Activated naive CD4-positive, alpha-beta T cell treated with anti-CD3 and anti-CD28 coated beads, Interleukin-2, amount 10 ng/mL, durations not matched to agents 7 days and 5 days (primary cell): ENCODE data around the gene RHEX.
A peak's percentile ranks its signal among the peaks of the same experiment; 100 is the strongest.

Source experiments
- CTCF ChIA-PET: fragments of 350-600 bp; sonication (Branson Sonifier 250); formaldehyde crosslinking; loops from one replicate; lab custom pipeline; 2021; ENCODE audit warnings: antibody characterized with exemption; lab: Charles Lee
- DNase-seq: peaks from one replicate; pipeline ENCODE4 v3.0.0-alpha.2; 2020
- H3K27ac Mint-ChIP-seq: one replicate; pipeline ENCODE4 v1.8.0; 2021; ENCODE audit warnings: mild to moderate bottlenecking, moderate library complexity, mixed read lengths
- H3K27me3 Mint-ChIP-seq: one replicate; pipeline ENCODE4 v1.8.0; 2021; ENCODE audit warnings: mild to moderate bottlenecking, mixed read lengths
- H3K36me3 Mint-ChIP-seq: one replicate; pipeline ENCODE4 v1.8.0; 2021; ENCODE audit warnings: mixed read lengths
- H3K4me1 Mint-ChIP-seq: one replicate; pipeline ENCODE4 v1.8.0; 2021; ENCODE audit warnings: mixed read lengths
- H3K4me3 Mint-ChIP-seq: one replicate; pipeline ENCODE4 v1.8.0; 2021; ENCODE audit warnings: mild to moderate bottlenecking, moderate library complexity, mixed read lengths
- H3K9me3 Mint-ChIP-seq: one replicate; pipeline ENCODE4 v1.8.0; 2021; ENCODE audit warnings: mixed read lengths

The RHEX gene

GRCh38 chr1:206114692-206115640 lies 62.0 kb downstream of the RHEX start:
- H3K4me3 Mint-ChIP-seq = no peak overlapping the region
- CTCF ChIA-PET = interaction anchor here (0.7 to 1.3 kb wide), 4 partner anchors 9 to 195 kb away, joined by 3 to 6 read pairs (median 4); no protein-coding TSS in a partner anchor
- DNase-seq = no peak
- H3K36me3 Mint-ChIP-seq = no peaks in the 10 kb centered on the region
- H3K9me3 Mint-ChIP-seq = no peaks in the 10 kb centered on the region
- H3K27me3 Mint-ChIP-seq = peaks cover 68% of the 10 kb centered on the region
- no peak overlapping the region for H3K27ac Mint-ChIP-seq
- H3K4me1 Mint-ChIP-seq = peaks cover 10% of the 10 kb centered on the region

- no peak overlapping the region for H3K4me3 Mint-ChIP-seq
- peaks cover 10% of the 10 kb centered on the region for H3K4me1 Mint-ChIP-seq
- H3K27ac Mint-ChIP-seq = no peak overlapping the region
- no peaks in the 10 kb centered on the region for H3K36me3 Mint-ChIP-seq
- DNase-seq = no peak
- H3K9me3 Mint-ChIP-seq = peaks cover 3% of the 10 kb centered on the region
- CTCF ChIA-PET = interaction anchor here (0.7 kb wide), 1 partner anchor 195 kb away, joined by 3 read pairs; no protein-coding TSS in a partner anchor
- peaks cover 68% of the 10 kb centered on the region for H3K27me3 Mint-ChIP-seq
These were observed 62.8 kb downstream of the RHEX start for GRCh38 chr1:206115791-206116190.

- Mint-ChIP-seq H3K9me3 (peaks cover 6% of the 10 kb centered on the region), H3K4me3 (no peak overlapping the region), H3K36me3 (no peaks in the 10 kb centered on the region), H3K27me3 (peaks cover 68% of the 10 kb centered on the region), H3K27ac (no peak overlapping the region), H3K4me1 (peaks cover 10% of the 10 kb centered on the region)
- CTCF ChIA-PET = no interaction called here
- no peak for DNase-seq
These were observed 63.4 kb downstream of the RHEX start for GRCh38 chr1:206116191-206116872.

- peaks cover 10% of the 10 kb centered on the region for H3K4me1 Mint-ChIP-seq
- H3K27ac Mint-ChIP-seq = no peak overlapping the region
- no peak for DNase-seq
- no peaks in the 10 kb centered on the region for H3K36me3 Mint-ChIP-seq
- CTCF ChIA-PET = no interaction called here
- H3K9me3 Mint-ChIP-seq = peaks cover 6% of the 10 kb centered on the region
- H3K27me3 Mint-ChIP-seq = peaks cover 68% of the 10 kb centered on the region
- H3K4me3 Mint-ChIP-seq = peak overlapping the region; percentile 10
These were observed 63.8 kb downstream of the RHEX start for GRCh38 chr1:206116873-206117150.

- Mint-ChIP-seq H3K9me3 (peaks cover 6% of the 10 kb centered on the region), H3K27me3 (peaks cover 69% of the 10 kb centered on the region)
These were observed 64.4 kb downstream of the RHEX start, which contains the start of gene AVPR1B for GRCh38 chr1:206117151-206117948. Gene AVPR1B, minus strand, starts transcription at chr1:206117388. Its CDS starts 498 bp downstream, at chr1:206116890.

GRCh38 chr1:206120406-206120805 lies 67.4 kb downstream of the RHEX start:
- Mint-ChIP-seq H3K4me1 (peaks cover 10% of the 10 kb centered on the region), H3K4me3 (no peak overlapping the region), H3K27me3 (peaks cover 56% of the 10 kb centered on the region), H3K9me3 (peaks cover 6% of the 10 kb centered on the region), H3K36me3 (no peaks in the 10 kb centered on the region), H3K27ac (no peak overlapping the region)
- CTCF ChIA-PET = interaction anchor here (1.6 kb wide), 1 partner anchor 90 kb away, joined by 4 read pairs; no protein-coding TSS in a partner anchor
- no peak for DNase-seq

More at GRCh38 chr1:206117151-206117948, 64.4 kb downstream of the RHEX start, which contains the start of gene AVPR1B:
- Mint-ChIP-seq H3K4me3 (peak within 1 kb of the TSS; percentile 10), H3K27ac (no peak within 1 kb of the TSS), H3K4me1 (peaks cover 10% of the 10 kb centered on the region), H3K36me3 (no peaks in the 10 kb centered on the region)
- CTCF ChIA-PET = interaction anchor here (1.0 kb wide), 1 partner anchor 88 kb away, joined by 3 read pairs; no protein-coding TSS in a partner anchor
- DNase-seq = peak; percentile 36

- H3K4me1 Mint-ChIP-seq = peaks cover 8% of the 10 kb centered on the region
- H3K27ac Mint-ChIP-seq = no peak overlapping the region
- CTCF ChIA-PET = interaction anchor here (0.8 kb wide), 1 partner anchor 18 kb away, joined by 3 read pairs; no protein-coding TSS in a partner anchor
- no peak overlapping the region for H3K4me3 Mint-ChIP-seq
- H3K27me3 Mint-ChIP-seq = peaks cover 52% of the 10 kb centered on the region
- DNase-seq = no peak
- peaks cover 6% of the 10 kb centered on the region for H3K9me3 Mint-ChIP-seq
- no peaks in the 10 kb centered on the region for H3K36me3 Mint-ChIP-seq
These were observed 68.3 kb downstream of the RHEX start for GRCh38 chr1:206121269-206121668.

GRCh38 chr1:206122686-206123085 lies 69.7 kb downstream of the RHEX start:
- H3K27ac Mint-ChIP-seq = no peak overlapping the region
- peaks cover 6% of the 10 kb centered on the region for H3K9me3 Mint-ChIP-seq
- H3K4me3 Mint-ChIP-seq = no peak overlapping the region
- CTCF ChIA-PET = no interaction called here
- no peak for DNase-seq
- peaks cover 2% of the 10 kb centered on the region for H3K4me1 Mint-ChIP-seq
- peaks cover 43% of the 10 kb centered on the region for H3K27me3 Mint-ChIP-seq
- H3K36me3 Mint-ChIP-seq = no peaks in the 10 kb centered on the region

GRCh38 chr1:206125346-206125745 lies 72.4 kb downstream of the RHEX start:
- Mint-ChIP-seq H3K9me3 (peaks cover 5% of the 10 kb centered on the region), H3K27me3 (peaks cover 33% of the 10 kb centered on the region), H3K27ac (no peak overlapping the region), H3K4me3 (no peak overlapping the region), H3K4me1 (no peaks in the 10 kb centered on the region), H3K36me3 (no peaks in the 10 kb centered on the region)
- CTCF ChIA-PET = no interaction called here
- DNase-seq = no peak

- DNase-seq = no peak
- no peak overlapping the region for H3K4me3 Mint-ChIP-seq
- no peak overlapping the region for H3K27ac Mint-ChIP-seq
- no peaks in the 10 kb centered on the region for H3K4me1 Mint-ChIP-seq
- H3K36me3 Mint-ChIP-seq = no peaks in the 10 kb centered on the region
- CTCF ChIA-PET = interaction anchor here (1.0 kb wide), 1 partner anchor 19 kb away, joined by 3 read pairs; no protein-coding TSS in a partner anchor
- peaks cover 40% of the 10 kb centered on the region for H3K27me3 Mint-ChIP-seq
- no peaks in the 10 kb centered on the region for H3K9me3 Mint-ChIP-seq
These were observed 74.4 kb downstream of the RHEX start for GRCh38 chr1:206127336-206127735.

GRCh38 chr1:206128196-206128595 lies 75.2 kb downstream of the RHEX start:
- CTCF ChIA-PET = interaction anchor here (0.7 to 1.0 kb wide), 3 partner anchors 9 to 642 kb away, joined by 3 read pairs; no protein-coding TSS in a partner anchor
- no peaks in the 10 kb centered on the region for H3K36me3 Mint-ChIP-seq
- H3K9me3 Mint-ChIP-seq = no peaks in the 10 kb centered on the region
- no peak overlapping the region for H3K4me3 Mint-ChIP-seq
- no peak overlapping the region for H3K27ac Mint-ChIP-seq
- no peaks in the 10 kb centered on the region for H3K4me1 Mint-ChIP-seq
- peaks cover 40% of the 10 kb centered on the region for H3K27me3 Mint-ChIP-seq
- no peak for DNase-seq

- Mint-ChIP-seq H3K4me1 (no peaks in the 10 kb centered on the region), H3K27ac (no peak overlapping the region), H3K9me3 (no peaks in the 10 kb centered on the region), H3K4me3 (no peak overlapping the region), H3K27me3 (peaks cover 40% of the 10 kb centered on the region), H3K36me3 (no peaks in the 10 kb centered on the region)
- CTCF ChIA-PET = interaction anchor here (0.6 to 1.5 kb wide), 2 partner anchors 16 to 335 kb away, joined by 3 to 5 read pairs; no protein-coding TSS in a partner anchor
- DNase-seq = no peak
These were observed 78.1 kb downstream of the RHEX start for GRCh38 chr1:206131037-206131436.

GRCh38 chr1:206133751-206134415 lies 80.9 kb downstream of the RHEX start:
- Mint-ChIP-seq H3K27ac (no peak overlapping the region), H3K27me3 (peaks cover 36% of the 10 kb centered on the region), H3K4me3 (no peak overlapping the region), H3K4me1 (no peaks in the 10 kb centered on the region), H3K36me3 (no peaks in the 10 kb centered on the region), H3K9me3 (no peaks in the 10 kb centered on the region)
- CTCF ChIA-PET = interaction anchor here (1.1 kb wide), 1 partner anchor 12 kb away, joined by 3 read pairs; no protein-coding TSS in a partner anchor
- DNase-seq = no peak
